MM.1S (cell line): ENCODE measurements around the gene SHROOM3.

Experiments
- EZH2phosphoT487 ChIP-seq: fragments of 300-600 bp; sonication (generic); IDR thresholded peaks from 2 replicates; pipeline ENCODE4 v1.6.1; 2018; ENCODE audit warnings: antibody characterized with exemption, low read length
- TF ChIP-seq, protein P1 (sequence below): fragments of 300-600 bp; sonication (generic); IDR thresholded peaks from 2 replicates; pipeline ENCODE4 v1.5.1; 2016; ENCODE audit warnings: antibody characterized with exemption, low read length, mixed read lengths

DNA sequence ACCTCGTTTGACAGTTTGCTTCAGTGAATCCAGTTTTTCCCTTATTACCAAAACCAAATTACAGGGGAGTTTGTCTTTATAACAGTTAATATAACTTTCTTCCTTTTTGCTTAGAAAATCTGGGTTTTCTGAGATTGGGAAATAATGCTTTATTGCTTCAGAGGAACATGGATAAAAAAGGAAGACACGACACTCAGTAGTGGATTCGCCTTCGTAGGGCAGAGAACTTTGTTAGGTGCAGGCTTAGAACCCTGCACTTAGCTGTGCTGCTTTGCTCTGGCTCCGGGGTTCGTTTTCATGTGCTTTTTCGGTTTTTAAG, 274.7 kb downstream of the SHROOM3 start:
- TF ChIP-seq EZH2phosphoT487, result no peak
- TF ChIP-seq, protein P1, sequence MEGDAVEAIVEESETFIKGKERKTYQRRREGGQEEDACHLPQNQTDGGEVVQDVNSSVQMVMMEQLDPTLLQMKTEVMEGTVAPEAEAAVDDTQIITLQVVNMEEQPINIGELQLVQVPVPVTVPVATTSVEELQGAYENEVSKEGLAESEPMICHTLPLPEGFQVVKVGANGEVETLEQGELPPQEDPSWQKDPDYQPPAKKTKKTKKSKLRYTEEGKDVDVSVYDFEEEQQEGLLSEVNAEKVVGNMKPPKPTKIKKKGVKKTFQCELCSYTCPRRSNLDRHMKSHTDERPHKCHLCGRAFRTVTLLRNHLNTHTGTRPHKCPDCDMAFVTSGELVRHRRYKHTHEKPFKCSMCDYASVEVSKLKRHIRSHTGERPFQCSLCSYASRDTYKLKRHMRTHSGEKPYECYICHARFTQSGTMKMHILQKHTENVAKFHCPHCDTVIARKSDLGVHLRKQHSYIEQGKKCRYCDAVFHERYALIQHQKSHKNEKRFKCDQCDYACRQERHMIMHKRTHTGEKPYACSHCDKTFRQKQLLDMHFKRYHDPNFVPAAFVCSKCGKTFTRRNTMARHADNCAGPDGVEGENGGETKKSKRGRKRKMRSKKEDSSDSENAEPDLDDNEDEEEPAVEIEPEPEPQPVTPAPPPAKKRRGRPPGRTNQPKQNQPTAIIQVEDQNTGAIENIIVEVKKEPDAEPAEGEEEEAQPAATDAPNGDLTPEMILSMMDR, result no peak
